SK-N-SH (cell line): Measurements from ENCODE around the gene RIMOC1.

Experiments
- CHD2 ChIP-seq: fragments of 150-350 bp; IDR thresholded peaks from 2 replicates; pipeline ENCODE4 v1.6.1; 2018; ENCODE audit warnings: low read length; ENCODE audit not compliant: partially characterized antibody
- GATA2 ChIP-seq: sonication (generic); formaldehyde crosslinking; IDR thresholded peaks from 2 replicates; pipeline ENCODE4 v1.5.0; 2020; ENCODE audit warnings: mild to moderate bottlenecking, missing genetic modification reagents
- NFIC ChIP-seq: IDR thresholded peaks from 2 replicates; pipeline ENCODE4 v1.4.0; 2012; ENCODE audit warnings: borderline replicate concordance
- RAD21 ChIP-seq: IDR thresholded peaks from 2 replicates; pipeline ENCODE4 v1.6.1; 2012; ENCODE audit warnings: mild to moderate bottlenecking, low read length
- RXRA ChIP-seq: IDR thresholded peaks from 2 replicates; pipeline ENCODE4 v1.4.0; 2012; ENCODE audit warnings: low read depth, mild to moderate bottlenecking, borderline replicate concordance
- TAF1 ChIP-seq: IDR thresholded peaks from 2 replicates; pipeline ENCODE4 v1.6.1; 2012; ENCODE audit warnings: low read depth, mild to moderate bottlenecking, low read length, moderate library complexity, borderline replicate concordance
- TF ChIP-seq, protein P1 (sequence below): fragments of 200-600 bp; sonication (generic); IDR thresholded peaks from 2 replicates; pipeline ENCODE4 v1.6.1; 2017; ENCODE audit warnings: antibody characterized with exemption, mild to moderate bottlenecking, moderate library complexity
- TF ChIP-seq, protein P2 (sequence below): fragments of 150-350 bp; IDR thresholded peaks from 2 replicates; pipeline ENCODE4 v1.6.1; 2017; ENCODE audit warnings: antibody characterized with exemption, low read length, low read depth, borderline replicate concordance
- TF ChIP-seq, protein P3 (sequence below): IDR thresholded peaks from 2 replicates; pipeline ENCODE4 v1.4.0; 2012; ENCODE audit warnings: low read depth
- TF ChIP-seq, protein P4 (sequence below): IDR thresholded peaks from 2 replicates; pipeline ENCODE4 v1.6.1; 2012; ENCODE audit warnings: mild to moderate bottlenecking, low read depth, low read length, moderate library complexity
- TF ChIP-seq, protein P5 (sequence below): IDR thresholded peaks from 2 replicates; pipeline ENCODE4 v1.4.0; 2012; ENCODE audit warnings: low read depth, borderline replicate concordance
- TF ChIP-seq, protein P6 (sequence below): IDR thresholded peaks from 2 replicates; pipeline ENCODE4 v1.4.0; 2012; ENCODE audit warnings: low read depth, borderline replicate concordance

DNA sequence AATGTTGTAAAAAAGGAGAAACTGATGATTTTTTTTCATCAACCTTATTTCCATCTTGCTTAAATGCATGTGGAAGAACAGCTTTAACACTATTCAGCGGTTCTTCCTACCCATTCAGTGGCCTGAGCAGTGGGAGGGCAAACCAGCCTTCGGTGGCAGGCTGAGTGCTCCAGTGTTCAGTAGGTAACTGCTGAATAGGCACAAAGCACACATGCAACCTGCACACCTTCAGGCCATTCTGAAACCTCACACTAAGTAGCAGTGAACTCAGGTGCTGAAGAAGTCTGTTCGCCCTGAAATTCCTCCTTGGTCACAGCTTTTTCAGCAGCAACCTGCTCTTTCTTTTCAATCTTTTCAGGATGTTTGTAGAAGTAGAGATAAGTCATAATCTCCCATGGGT is 47.1 kb downstream of the RIMOC1 start:
- no peak for TF ChIP-seq TAF1
- TF ChIP-seq, protein P1, sequence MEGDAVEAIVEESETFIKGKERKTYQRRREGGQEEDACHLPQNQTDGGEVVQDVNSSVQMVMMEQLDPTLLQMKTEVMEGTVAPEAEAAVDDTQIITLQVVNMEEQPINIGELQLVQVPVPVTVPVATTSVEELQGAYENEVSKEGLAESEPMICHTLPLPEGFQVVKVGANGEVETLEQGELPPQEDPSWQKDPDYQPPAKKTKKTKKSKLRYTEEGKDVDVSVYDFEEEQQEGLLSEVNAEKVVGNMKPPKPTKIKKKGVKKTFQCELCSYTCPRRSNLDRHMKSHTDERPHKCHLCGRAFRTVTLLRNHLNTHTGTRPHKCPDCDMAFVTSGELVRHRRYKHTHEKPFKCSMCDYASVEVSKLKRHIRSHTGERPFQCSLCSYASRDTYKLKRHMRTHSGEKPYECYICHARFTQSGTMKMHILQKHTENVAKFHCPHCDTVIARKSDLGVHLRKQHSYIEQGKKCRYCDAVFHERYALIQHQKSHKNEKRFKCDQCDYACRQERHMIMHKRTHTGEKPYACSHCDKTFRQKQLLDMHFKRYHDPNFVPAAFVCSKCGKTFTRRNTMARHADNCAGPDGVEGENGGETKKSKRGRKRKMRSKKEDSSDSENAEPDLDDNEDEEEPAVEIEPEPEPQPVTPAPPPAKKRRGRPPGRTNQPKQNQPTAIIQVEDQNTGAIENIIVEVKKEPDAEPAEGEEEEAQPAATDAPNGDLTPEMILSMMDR = no peak
- TF ChIP-seq, protein P2, sequence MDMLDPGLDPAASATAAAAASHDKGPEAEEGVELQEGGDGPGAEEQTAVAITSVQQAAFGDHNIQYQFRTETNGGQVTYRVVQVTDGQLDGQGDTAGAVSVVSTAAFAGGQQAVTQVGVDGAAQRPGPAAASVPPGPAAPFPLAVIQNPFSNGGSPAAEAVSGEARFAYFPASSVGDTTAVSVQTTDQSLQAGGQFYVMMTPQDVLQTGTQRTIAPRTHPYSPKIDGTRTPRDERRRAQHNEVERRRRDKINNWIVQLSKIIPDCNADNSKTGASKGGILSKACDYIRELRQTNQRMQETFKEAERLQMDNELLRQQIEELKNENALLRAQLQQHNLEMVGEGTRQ = no peak
- TF ChIP-seq RAD21 = no peak
- no peak for TF ChIP-seq RXRA
- no peak for TF ChIP-seq GATA2 (CRISPR knock-in tag)
- TF ChIP-seq, protein P3, sequence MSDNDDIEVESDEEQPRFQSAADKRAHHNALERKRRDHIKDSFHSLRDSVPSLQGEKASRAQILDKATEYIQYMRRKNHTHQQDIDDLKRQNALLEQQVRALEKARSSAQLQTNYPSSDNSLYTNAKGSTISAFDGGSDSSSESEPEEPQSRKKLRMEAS = no peak
- TF ChIP-seq, protein P4, sequence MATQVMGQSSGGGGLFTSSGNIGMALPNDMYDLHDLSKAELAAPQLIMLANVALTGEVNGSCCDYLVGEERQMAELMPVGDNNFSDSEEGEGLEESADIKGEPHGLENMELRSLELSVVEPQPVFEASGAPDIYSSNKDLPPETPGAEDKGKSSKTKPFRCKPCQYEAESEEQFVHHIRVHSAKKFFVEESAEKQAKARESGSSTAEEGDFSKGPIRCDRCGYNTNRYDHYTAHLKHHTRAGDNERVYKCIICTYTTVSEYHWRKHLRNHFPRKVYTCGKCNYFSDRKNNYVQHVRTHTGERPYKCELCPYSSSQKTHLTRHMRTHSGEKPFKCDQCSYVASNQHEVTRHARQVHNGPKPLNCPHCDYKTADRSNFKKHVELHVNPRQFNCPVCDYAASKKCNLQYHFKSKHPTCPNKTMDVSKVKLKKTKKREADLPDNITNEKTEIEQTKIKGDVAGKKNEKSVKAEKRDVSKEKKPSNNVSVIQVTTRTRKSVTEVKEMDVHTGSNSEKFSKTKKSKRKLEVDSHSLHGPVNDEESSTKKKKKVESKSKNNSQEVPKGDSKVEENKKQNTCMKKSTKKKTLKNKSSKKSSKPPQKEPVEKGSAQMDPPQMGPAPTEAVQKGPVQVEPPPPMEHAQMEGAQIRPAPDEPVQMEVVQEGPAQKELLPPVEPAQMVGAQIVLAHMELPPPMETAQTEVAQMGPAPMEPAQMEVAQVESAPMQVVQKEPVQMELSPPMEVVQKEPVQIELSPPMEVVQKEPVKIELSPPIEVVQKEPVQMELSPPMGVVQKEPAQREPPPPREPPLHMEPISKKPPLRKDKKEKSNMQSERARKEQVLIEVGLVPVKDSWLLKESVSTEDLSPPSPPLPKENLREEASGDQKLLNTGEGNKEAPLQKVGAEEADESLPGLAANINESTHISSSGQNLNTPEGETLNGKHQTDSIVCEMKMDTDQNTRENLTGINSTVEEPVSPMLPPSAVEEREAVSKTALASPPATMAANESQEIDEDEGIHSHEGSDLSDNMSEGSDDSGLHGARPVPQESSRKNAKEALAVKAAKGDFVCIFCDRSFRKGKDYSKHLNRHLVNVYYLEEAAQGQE = no peak
- TF ChIP-seq CHD2 = no peak
- TF ChIP-seq, protein P5, sequence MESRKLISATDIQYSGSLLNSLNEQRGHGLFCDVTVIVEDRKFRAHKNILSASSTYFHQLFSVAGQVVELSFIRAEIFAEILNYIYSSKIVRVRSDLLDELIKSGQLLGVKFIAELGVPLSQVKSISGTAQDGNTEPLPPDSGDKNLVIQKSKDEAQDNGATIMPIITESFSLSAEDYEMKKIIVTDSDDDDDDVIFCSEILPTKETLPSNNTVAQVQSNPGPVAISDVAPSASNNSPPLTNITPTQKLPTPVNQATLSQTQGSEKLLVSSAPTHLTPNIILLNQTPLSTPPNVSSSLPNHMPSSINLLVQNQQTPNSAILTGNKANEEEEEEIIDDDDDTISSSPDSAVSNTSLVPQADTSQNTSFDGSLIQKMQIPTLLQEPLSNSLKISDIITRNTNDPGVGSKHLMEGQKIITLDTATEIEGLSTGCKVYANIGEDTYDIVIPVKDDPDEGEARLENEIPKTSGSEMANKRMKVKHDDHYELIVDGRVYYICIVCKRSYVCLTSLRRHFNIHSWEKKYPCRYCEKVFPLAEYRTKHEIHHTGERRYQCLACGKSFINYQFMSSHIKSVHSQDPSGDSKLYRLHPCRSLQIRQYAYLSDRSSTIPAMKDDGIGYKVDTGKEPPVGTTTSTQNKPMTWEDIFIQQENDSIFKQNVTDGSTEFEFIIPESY = no peak
- TF ChIP-seq NFIC = no peak
- TF ChIP-seq, protein P6, sequence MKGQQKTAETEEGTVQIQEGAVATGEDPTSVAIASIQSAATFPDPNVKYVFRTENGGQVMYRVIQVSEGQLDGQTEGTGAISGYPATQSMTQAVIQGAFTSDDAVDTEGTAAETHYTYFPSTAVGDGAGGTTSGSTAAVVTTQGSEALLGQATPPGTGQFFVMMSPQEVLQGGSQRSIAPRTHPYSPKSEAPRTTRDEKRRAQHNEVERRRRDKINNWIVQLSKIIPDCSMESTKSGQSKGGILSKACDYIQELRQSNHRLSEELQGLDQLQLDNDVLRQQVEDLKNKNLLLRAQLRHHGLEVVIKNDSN = no peak
